SKM-1 treated with dmso at 0.1 percent for 144 hours (cell line): Measurements from ENCODE around the gene RHBDF2.

Source experiments
- DNase-seq: peaks from one replicate; lab custom pipeline; 2025; ENCODE audit not compliant: unreplicated experiment; lab: John Stamatoyannopoulos, UW

Gene RHBDF2

DNA sequence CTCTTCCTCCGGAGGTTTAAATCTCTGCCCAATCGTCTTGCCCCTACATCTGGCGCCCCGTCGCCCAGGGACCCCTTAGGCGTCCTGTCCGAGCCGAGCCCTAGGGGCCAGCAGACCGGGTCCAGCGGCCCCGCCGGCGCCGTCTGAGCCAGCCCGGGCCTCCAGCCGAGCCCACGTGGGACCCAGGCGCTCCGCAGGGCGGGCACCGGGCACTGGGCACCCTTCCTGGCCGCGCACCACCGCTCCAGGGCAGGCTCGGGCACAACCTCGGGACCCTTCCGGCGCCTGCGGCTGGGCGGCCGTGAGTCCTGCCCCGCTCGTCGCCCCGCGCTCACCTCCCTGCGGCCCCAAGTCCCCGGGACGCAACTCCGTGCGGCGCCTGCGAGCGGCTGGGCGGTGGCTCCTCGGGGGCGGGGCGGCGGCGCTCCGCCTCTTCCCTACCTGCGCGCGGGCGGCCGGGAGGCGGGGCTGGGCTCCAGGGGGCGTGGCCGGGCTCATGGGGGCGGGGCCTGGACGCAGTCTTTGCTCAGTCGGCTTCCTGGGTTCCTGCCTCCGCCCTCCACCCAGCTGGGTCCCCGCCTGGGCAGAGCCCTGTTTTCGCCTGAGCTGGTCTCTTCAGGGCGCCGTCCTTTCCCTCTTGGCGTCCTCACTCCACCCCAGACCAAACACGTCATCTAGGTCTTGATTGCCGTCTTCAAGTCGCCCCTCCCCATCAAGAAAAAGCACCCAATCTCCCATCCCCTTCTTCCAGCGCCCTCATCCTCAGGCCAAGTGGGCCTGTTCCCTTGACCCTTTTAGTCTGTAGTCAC lies at the start of gene RHBDF2:
RHBDF2 (minus strand) TSS at position 406 of the 809 bp plus-strand sequence. CDS start 19,899 bp downstream, outside the sequence.
- DNase-seq, result peak; percentile 73

DNA sequence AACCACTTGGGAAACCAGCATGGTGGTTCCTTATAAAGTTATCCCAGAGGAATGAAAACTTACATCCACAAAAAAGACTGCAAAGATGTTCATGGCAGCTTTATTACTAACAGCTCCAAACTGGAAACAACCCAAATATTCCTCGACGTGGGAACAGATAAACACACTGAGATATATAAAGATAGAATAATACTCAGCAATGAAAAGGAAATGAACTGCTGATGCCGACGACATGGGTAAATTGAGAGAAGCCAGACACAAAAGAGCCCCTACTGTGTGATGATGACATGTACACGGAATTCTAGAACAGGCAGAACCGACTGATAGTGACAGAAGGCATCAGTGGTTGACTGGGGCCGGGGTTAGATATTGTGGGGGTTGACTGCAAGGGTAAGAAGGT lies 48.3 kb upstream of the RHBDF2 start:
- no peak for DNase-seq

GRCh38 chr17:76549215-76549518 lies 47.9 kb upstream of the RHBDF2 start:
- no peak for DNase-seq

- no peak for DNase-seq
Measured at GRCh38 chr17:76548378-76549214, 47.4 kb upstream of the RHBDF2 start.

- DNase-seq, result no peak
Measured at GRCh38 chr17:76547642-76548202, 46.5 kb upstream of the RHBDF2 start.

GRCh38 chr17:76547183-76547641 lies 46.0 kb upstream of the RHBDF2 start:
- DNase-seq, result peak; percentile 30

- no peak for DNase-seq
Measured at GRCh38 chr17:76546556-76547182, 45.4 kb upstream of the RHBDF2 start.

GRCh38 chr17:76545918-76546555 lies 44.8 kb upstream of the RHBDF2 start:
- DNase-seq, result no peak

GRCh38 chr17:76544546-76545365 lies 43.5 kb upstream of the RHBDF2 start:
- DNase-seq, result no peak

DNA sequence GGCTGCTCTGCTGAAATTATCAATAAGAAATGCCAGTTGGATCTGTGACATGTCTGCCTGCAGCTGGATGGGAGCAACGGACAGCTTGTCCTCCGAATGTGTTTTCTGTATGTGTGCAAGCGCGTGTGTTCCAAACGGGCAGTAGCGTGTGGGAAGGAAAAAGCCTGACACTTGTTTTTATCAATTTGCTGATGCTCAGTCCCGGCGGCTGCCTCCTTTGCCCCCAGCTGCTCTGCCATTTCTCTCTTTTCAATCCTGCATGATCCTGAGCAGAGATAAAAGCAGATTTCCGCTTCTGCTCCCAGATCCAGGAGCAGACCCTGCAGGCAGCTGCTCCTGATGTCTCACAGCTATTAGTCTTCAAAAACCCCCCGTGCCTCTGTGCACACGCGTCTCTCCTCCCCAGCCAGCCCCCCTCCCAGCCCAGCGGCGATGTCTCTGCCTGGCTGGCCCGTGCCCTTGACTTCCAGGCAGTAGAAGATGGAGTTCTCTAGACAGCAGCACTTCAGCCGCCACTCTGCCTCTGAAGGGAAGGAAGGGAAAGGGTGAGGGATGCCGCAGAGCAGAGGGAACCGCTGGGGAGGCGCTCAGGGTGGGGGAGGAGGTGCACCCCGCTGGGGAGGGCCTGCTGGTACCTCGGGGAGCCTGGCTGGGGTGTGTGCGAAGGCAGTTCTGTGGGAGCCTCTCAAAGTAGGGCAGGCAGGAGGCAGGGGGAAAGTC lies 42.8 kb upstream of the RHBDF2 start:
- no peak for DNase-seq

GRCh38 chr17:76543482-76543825 lies 42.2 kb upstream of the RHBDF2 start:
- no peak for DNase-seq

DNA sequence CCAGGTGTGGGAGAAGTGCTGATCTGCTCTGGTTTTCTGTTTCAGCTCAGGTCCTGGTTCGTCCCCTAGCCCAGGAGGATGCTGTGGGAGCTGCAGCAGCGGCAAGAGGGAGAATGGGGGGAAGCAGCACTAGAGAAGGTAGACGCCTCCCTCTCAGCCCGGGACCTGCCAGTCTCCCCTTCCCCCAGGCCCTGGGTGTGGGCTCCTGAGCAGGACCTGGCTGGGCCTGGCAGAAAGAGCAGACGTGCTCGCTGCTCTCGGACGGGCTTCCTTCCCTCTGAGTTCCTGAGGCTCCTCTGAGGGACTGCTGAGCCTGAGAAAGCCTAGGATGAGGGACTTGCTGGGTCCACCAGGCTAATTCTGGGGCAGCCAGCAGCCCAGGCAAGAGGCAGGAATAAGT lies 41.8 kb upstream of the RHBDF2 start:
- no peak for DNase-seq

DNA sequence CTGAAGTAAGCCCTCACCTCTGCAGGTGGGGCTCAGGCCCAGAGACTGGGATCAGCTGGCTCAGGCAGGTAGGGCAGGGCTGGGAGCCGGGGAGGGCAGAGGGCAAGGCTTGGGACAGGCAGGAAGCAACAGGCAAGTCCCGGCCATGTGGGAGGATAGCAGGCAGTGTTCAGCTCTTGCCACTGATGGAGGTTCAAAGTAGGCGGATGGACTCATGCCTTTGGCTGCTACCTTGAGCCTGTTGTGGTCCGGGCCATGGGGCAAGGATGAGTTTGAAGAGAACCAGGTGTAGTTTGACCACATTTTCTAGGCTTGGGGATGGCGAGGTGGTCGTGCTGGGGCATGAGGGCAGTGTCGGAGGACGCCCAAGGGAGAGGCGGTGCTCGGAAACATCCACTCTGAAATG lies 41.3 kb upstream of the RHBDF2 start:
- DNase-seq, result no peak

DNA sequence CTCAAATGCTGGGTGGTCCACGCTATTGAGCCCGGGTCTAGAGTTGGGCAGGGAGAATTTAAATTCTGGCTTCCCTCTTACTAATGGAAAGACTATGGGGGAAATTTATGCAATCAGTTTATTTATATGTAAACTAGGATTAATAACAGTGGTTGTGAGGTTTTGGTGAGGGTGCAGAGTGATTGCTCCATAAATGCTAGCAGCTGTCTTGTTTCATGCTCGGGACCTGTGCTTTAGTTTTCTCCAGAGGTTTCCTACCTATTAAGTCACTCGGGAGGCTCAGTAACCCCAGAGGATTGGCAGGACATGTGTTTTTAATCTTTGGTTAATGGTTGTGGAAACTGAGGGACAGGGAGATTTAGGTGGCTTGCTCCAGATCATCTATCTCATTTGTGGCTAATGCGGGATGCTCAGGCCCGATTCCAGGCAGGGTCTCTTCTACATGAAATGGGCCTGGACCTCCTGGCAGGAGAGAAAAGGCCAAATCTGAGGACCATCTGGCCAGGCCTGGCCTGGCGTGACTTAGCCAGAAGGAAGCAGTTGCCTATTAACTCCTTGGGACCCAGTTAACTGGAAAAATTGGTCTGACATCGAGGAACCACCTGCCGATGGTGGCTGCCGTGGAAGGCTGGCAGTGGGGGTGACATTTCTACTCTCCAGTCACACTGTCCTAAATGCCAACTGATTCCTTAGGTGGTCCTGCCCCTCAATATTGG lies 40.7 kb upstream of the RHBDF2 start:
- DNase-seq, result no peak

GRCh38 chr17:76540381-76541300 lies 39.4 kb upstream of the RHBDF2 start:
- no peak for DNase-seq

DNA sequence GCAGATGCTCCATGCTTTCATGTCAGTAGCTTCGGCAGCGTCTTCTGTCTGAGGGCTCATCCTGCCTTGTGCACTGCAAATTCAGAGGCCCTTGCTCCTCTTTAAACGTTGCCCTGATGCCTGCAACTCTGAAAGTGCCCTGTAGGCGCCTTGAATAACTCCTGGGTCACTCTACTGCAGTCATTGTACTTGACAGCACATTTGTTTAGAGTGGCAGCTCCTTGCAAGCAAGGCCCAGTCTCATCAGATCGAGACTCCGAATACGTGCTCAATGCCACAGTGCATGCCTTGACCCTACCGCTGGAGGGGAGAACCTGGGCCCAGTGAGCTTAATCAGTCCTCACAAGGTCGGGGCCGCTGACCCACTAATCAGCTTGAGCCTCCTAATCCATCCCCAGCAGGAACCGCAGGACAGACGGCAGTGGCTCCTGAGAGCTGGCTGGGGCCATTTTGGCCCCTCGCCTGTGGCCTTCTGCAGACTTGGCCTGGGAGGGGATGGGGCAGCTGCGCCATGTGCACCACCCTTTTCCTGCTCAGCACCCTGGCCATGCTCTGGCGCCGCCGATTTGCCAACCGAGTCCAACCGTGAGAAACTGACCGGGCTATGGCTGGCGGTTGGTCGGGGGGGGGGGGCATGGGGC lies 38.5 kb upstream of the RHBDF2 start, which contains the start of gene PRCD:
PRCD (plus strand) TSS at position 414 of the 641 bp plus-strand sequence; CDS start at position 512, 98 bp downstream.
- DNase-seq, result no peak

DNA sequence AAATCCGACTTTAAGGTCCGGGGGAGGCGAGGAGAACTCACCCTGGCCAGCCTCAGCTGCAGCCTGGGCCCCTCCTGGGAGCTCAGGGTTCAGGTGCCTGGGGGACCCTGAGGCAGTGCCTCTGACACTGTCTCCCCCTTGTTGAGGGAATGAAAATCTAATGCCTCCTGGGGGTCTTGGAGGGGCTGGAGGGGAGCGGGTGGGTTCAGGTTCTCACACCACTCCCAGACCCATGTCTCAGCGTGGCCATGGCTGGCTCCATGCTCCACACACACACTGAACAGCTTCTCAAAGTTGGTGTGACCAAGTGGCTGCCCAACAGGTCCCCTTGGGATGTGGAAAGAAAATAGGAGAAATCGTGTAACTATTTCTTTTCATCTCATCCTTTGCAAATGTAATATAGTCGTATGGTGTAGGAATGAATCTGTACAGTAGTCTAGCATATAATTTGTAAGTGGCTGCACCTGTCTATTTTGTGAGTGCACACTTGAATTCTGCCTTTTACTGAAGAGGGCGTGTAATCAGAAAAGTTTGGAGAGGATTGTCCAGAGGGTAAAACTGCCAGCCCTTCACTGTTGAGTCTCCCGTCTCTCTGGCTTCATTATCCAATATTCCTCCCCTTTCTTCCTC lies 37.8 kb upstream of the RHBDF2 start:
- DNase-seq, result no peak
